GM23338 (cell line): ENCODE results near the gene PHTF1. TPM values are rescaled to one million over a fixed set of nuclear protein-coding genes. Genes with fewer than 3 reads are reported as not detected.

Experiments
- ATAC-seq: fragments of 200-7000 bp; cut with Tn5 transposase; 3 replicates; pipeline ENCODE4 v1.9.1; 2020
- DNase-seq: peaks from one replicate; pipeline ENCODE4 v3.0.0-alpha.2; 2015; ENCODE audit warnings: low spot score
- H2AFZ ChIP-seq: fragments of 200-600 bp; sonication (generic); 2 replicates; pipeline ENCODE4 v1.8.0; 2016; ENCODE audit warnings: antibody characterized with exemption, mild to moderate bottlenecking, moderate library complexity
- H3F3A ChIP-seq: fragments of 200-600 bp; sonication (generic); replicated peaks from 2 replicates; pipeline ENCODE4 v1.8.0; 2017; ENCODE audit warnings: antibody characterized with exemption, mixed run types, low read depth
- H3K27ac ChIP-seq: fragments of 200-600 bp; sonication (generic); 2 replicates; pipeline ENCODE4 v1.6.1; 2016; ENCODE audit warnings: low read depth
- H3K27me3 ChIP-seq: fragments of 200-600 bp; sonication (generic); 2 replicates; pipeline ENCODE4 v1.8.0; 2016; ENCODE audit warnings: mild to moderate bottlenecking, mixed run types, moderate library complexity; ENCODE audit not compliant: insufficient read depth
- H3K36me3 ChIP-seq: fragments of 200-600 bp; sonication (generic); 2 replicates; pipeline ENCODE4 v1.8.0; 2016; ENCODE audit warnings: mild to moderate bottlenecking; ENCODE audit not compliant: insufficient read depth
- H3K4me1 ChIP-seq: fragments of 200-600 bp; sonication (generic); 2 replicates; pipeline ENCODE4 v1.8.0; 2016; ENCODE audit warnings: mild to moderate bottlenecking, moderate library complexity; ENCODE audit not compliant: insufficient read depth
- H3K4me2 ChIP-seq: fragments of 200-600 bp; sonication (generic); 2 replicates; pipeline ENCODE4 v1.7.1; 2017; ENCODE audit warnings: mixed run types
- H3K4me3 ChIP-seq: fragments of 200-600 bp; sonication (generic); 2 replicates; pipeline ENCODE4 v1.6.1; 2016; ENCODE audit warnings: mixed run types
- H3K79me2 ChIP-seq: fragments of 200-600 bp; sonication (generic); replicated peaks from 2 replicates; pipeline ENCODE4 v1.8.0; 2017; ENCODE audit warnings: mild to moderate bottlenecking; ENCODE audit not compliant: insufficient read depth
- H3K9me2 ChIP-seq: fragments of 200-600 bp; sonication (generic); 2 replicates; pipeline ENCODE4 v1.8.0; 2017; ENCODE audit not compliant: insufficient read depth
- H4K20me1 ChIP-seq: fragments of 200-600 bp; sonication (generic); replicated peaks from 2 replicates; pipeline ENCODE4 v1.8.0; 2017; ENCODE audit warnings: mild to moderate bottlenecking; ENCODE audit not compliant: insufficient read depth
- H3K27ac Mint-ChIP-seq: 2 replicates; pipeline ENCODE4 v1.8.0; 2020; ENCODE audit warnings: inconsistent platforms, mild to moderate bottlenecking, moderate library complexity, mixed read lengths
- H3K27me3 Mint-ChIP-seq: 3 replicates; pipeline ENCODE4 v1.8.0; 2022; ENCODE audit warnings: low read depth, mild to moderate bottlenecking, moderate library complexity, mixed read lengths, inconsistent platforms; ENCODE audit not compliant: insufficient read depth, poor library complexity
- H3K36me3 Mint-ChIP-seq: 3 replicates; pipeline ENCODE4 v1.8.0; 2021; ENCODE audit warnings: low read depth, mild to moderate bottlenecking, inconsistent platforms, moderate library complexity, mixed read lengths
- H3K4me1 Mint-ChIP-seq: 3 replicates; pipeline ENCODE4 v1.8.0; 2020; ENCODE audit warnings: mild to moderate bottlenecking, inconsistent platforms, mixed read lengths
- H3K4me3 Mint-ChIP-seq: 3 replicates; pipeline ENCODE4 v1.8.0; 2021; ENCODE audit warnings: moderate library complexity, mild to moderate bottlenecking, inconsistent platforms, mixed read lengths
- H3K9me3 Mint-ChIP-seq: 3 replicates; pipeline ENCODE4 v1.8.0; 2020; ENCODE audit warnings: moderate library complexity, mild to moderate bottlenecking, inconsistent platforms, mixed read lengths
- CREB1 ChIP-seq: fragments of 250-450 bp; sonication (Bioruptor Pico); IDR thresholded peaks from 2 replicates; pipeline ENCODE4 v1.5.0; 2020; ENCODE audit warnings: low read depth, mild to moderate bottlenecking, moderate library complexity
- EZH2 ChIP-seq: fragments of 200-600 bp; sonication (generic); IDR thresholded peaks from one replicate; pipeline ENCODE4 v1.8.0; 2017; ENCODE audit warnings: antibody characterized with exemption, mild to moderate bottlenecking, low read depth; ENCODE audit not compliant: unreplicated experiment
- EZH2phosphoT487 ChIP-seq: fragments of 200-600 bp; sonication (generic); IDR thresholded peaks from one replicate; pipeline ENCODE4 v1.8.1; 2018; ENCODE audit warnings: antibody characterized with exemption; ENCODE audit not compliant: unreplicated experiment
- JUNB ChIP-seq: IDR thresholded peaks from one replicate; pipeline ENCODE4 v1.6.1; 2016; ENCODE audit warnings: antibody characterized with exemption; ENCODE audit not compliant: unreplicated experiment
- NANOG ChIP-seq: IDR thresholded peaks from 2 replicates; pipeline ENCODE4 v1.6.1; 2016; ENCODE audit warnings: antibody characterized with exemption, borderline replicate concordance
- POLR2AphosphoS5 ChIP-seq: IDR thresholded peaks from 2 replicates; pipeline ENCODE4 v1.6.1; 2016; ENCODE audit warnings: antibody characterized with exemption, low read depth
- STAT1 ChIP-seq: IDR thresholded peaks from one replicate; pipeline ENCODE4 v1.6.1; 2016; ENCODE audit warnings: antibody characterized with exemption; ENCODE audit not compliant: unreplicated experiment
- ZNF114 ChIP-seq: fragments of 250-450 bp; sonication (Bioruptor Pico); IDR thresholded peaks from 2 replicates; pipeline ENCODE4 v1.5.0; 2020; ENCODE audit warnings: mild to moderate bottlenecking, moderate library complexity
- ZNF331 ChIP-seq: fragments of 250-450 bp; sonication (Bioruptor Pico); IDR thresholded peaks from 2 replicates; pipeline ENCODE4 v1.5.0; 2020; ENCODE audit warnings: low read depth, mild to moderate bottlenecking, moderate library complexity
- polyA plus RNA-seq: library from polyadenylated mRNA; unstranded; fragments of >200 nt; fragmentation: Nextera tagmentation; extraction: Ambion mirVana; gene quantifications from 2 replicates; pipeline ENCODE4 v1.2.1, GENCODE V29; 2016
- total RNA-seq: library from RNA; depleted of rRNA; stranded (reverse); fragments of >200 nt; shearing (Covaris generic); gene quantifications from 2 replicates; pipeline ENCODE4 v1.2.3, GENCODE V29; 2014
- TF ChIP-seq, protein P1 (sequence below), 2 experiments: fragments of 200-600 bp in 1 of 2; sonication (generic) in 1 of 2; conservative IDR thresholded peaks; 2 replicates each; pipeline versions ENCODE4 v1.5.1 to v1.6.1; 2016 to 2017; ENCODE audit warnings: antibody characterized with exemption in 2 of 2, low read depth in 2 of 2, mild to moderate bottlenecking in 2 of 2, moderate library complexity in 1 of 2
- TF ChIP-seq, protein P2 (sequence below): IDR thresholded peaks from one replicate; pipeline ENCODE4 v1.6.1; 2018; ENCODE audit warnings: antibody characterized with exemption; ENCODE audit not compliant: unreplicated experiment
- TF ChIP-seq, protein P3 (sequence below): fragments of 250-450 bp; sonication (Bioruptor Pico); IDR thresholded peaks from 2 replicates; pipeline ENCODE4 v1.5.0; 2020; ENCODE audit warnings: mild to moderate bottlenecking, moderate library complexity
- TF ChIP-seq, protein P4 (sequence below): IDR thresholded peaks from 2 replicates; pipeline ENCODE4 v1.6.1; 2016; ENCODE audit warnings: antibody characterized with exemption

Gene PHTF1
- total and polyA plus RNA-seq, 2 experiments from 2014 or later: 19.1 to 21.6 TPM

DNA sequence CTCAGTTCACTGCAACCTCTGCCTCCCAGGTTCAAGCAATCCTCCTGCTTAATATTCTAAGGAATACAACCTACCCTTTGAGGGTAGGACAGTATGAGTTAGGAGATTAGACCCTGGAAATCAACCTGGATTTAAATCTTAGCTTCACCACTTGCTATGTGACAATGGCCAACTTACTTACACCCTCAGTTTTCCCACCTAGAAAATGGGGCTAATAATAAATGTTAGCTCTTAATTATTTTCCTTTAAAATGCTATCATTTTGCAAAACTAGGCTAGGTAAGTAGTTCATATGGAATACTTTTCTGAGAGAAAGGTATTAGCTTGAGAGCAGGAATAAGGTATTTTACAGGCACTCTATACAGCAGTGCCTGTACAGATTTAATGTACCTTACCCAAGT lies 110.8 kb downstream of the PHTF1 start:
- Histone ChIP-seq H3K4me2 (no peak overlapping the region), H4K20me1 (no peaks in the 10 kb centered on the region), H3K4me3 (no peak overlapping the region), H3K27me3 (no peaks in the 10 kb centered on the region), H3K27ac (no peak overlapping the region), H3K36me3 (no peaks in the 10 kb centered on the region), H3F3A (no peaks in the 10 kb centered on the region), H2AFZ (no peak overlapping the region), H3K9me2 (no peaks in the 10 kb centered on the region), H3K79me2 (no peaks in the 10 kb centered on the region), H3K4me1 (no peaks in the 10 kb centered on the region)
- ATAC-seq: no peak
- Mint-ChIP-seq H3K36me3 (no peaks in the 10 kb centered on the region), H3K9me3 (no peaks in the 10 kb centered on the region), H3K27ac (no peak overlapping the region), H3K27me3 (no peaks in the 10 kb centered on the region), H3K4me3 (no peak overlapping the region), H3K4me1 (no peaks in the 10 kb centered on the region)
- TF ChIP-seq ZNF331 (CRISPR knock-in tag) (no peak), NANOG (no peak), POLR2AphosphoS5 (no peak), ZNF114 (CRISPR knock-in tag) (no peak), STAT1 (no peak), JUNB (no peak), CREB1 (no peak), EZH2 (no peak), EZH2phosphoT487 (no peak)
- TF ChIP-seq, protein P1, sequence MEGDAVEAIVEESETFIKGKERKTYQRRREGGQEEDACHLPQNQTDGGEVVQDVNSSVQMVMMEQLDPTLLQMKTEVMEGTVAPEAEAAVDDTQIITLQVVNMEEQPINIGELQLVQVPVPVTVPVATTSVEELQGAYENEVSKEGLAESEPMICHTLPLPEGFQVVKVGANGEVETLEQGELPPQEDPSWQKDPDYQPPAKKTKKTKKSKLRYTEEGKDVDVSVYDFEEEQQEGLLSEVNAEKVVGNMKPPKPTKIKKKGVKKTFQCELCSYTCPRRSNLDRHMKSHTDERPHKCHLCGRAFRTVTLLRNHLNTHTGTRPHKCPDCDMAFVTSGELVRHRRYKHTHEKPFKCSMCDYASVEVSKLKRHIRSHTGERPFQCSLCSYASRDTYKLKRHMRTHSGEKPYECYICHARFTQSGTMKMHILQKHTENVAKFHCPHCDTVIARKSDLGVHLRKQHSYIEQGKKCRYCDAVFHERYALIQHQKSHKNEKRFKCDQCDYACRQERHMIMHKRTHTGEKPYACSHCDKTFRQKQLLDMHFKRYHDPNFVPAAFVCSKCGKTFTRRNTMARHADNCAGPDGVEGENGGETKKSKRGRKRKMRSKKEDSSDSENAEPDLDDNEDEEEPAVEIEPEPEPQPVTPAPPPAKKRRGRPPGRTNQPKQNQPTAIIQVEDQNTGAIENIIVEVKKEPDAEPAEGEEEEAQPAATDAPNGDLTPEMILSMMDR (conservative IDR thresholded peaks at IDR 0.05; ENCODE audit: low read depth in 2 of 2): no peak
- TF ChIP-seq, protein P2, sequence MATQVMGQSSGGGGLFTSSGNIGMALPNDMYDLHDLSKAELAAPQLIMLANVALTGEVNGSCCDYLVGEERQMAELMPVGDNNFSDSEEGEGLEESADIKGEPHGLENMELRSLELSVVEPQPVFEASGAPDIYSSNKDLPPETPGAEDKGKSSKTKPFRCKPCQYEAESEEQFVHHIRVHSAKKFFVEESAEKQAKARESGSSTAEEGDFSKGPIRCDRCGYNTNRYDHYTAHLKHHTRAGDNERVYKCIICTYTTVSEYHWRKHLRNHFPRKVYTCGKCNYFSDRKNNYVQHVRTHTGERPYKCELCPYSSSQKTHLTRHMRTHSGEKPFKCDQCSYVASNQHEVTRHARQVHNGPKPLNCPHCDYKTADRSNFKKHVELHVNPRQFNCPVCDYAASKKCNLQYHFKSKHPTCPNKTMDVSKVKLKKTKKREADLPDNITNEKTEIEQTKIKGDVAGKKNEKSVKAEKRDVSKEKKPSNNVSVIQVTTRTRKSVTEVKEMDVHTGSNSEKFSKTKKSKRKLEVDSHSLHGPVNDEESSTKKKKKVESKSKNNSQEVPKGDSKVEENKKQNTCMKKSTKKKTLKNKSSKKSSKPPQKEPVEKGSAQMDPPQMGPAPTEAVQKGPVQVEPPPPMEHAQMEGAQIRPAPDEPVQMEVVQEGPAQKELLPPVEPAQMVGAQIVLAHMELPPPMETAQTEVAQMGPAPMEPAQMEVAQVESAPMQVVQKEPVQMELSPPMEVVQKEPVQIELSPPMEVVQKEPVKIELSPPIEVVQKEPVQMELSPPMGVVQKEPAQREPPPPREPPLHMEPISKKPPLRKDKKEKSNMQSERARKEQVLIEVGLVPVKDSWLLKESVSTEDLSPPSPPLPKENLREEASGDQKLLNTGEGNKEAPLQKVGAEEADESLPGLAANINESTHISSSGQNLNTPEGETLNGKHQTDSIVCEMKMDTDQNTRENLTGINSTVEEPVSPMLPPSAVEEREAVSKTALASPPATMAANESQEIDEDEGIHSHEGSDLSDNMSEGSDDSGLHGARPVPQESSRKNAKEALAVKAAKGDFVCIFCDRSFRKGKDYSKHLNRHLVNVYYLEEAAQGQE: no peak
- TF ChIP-seq, protein P3, sequence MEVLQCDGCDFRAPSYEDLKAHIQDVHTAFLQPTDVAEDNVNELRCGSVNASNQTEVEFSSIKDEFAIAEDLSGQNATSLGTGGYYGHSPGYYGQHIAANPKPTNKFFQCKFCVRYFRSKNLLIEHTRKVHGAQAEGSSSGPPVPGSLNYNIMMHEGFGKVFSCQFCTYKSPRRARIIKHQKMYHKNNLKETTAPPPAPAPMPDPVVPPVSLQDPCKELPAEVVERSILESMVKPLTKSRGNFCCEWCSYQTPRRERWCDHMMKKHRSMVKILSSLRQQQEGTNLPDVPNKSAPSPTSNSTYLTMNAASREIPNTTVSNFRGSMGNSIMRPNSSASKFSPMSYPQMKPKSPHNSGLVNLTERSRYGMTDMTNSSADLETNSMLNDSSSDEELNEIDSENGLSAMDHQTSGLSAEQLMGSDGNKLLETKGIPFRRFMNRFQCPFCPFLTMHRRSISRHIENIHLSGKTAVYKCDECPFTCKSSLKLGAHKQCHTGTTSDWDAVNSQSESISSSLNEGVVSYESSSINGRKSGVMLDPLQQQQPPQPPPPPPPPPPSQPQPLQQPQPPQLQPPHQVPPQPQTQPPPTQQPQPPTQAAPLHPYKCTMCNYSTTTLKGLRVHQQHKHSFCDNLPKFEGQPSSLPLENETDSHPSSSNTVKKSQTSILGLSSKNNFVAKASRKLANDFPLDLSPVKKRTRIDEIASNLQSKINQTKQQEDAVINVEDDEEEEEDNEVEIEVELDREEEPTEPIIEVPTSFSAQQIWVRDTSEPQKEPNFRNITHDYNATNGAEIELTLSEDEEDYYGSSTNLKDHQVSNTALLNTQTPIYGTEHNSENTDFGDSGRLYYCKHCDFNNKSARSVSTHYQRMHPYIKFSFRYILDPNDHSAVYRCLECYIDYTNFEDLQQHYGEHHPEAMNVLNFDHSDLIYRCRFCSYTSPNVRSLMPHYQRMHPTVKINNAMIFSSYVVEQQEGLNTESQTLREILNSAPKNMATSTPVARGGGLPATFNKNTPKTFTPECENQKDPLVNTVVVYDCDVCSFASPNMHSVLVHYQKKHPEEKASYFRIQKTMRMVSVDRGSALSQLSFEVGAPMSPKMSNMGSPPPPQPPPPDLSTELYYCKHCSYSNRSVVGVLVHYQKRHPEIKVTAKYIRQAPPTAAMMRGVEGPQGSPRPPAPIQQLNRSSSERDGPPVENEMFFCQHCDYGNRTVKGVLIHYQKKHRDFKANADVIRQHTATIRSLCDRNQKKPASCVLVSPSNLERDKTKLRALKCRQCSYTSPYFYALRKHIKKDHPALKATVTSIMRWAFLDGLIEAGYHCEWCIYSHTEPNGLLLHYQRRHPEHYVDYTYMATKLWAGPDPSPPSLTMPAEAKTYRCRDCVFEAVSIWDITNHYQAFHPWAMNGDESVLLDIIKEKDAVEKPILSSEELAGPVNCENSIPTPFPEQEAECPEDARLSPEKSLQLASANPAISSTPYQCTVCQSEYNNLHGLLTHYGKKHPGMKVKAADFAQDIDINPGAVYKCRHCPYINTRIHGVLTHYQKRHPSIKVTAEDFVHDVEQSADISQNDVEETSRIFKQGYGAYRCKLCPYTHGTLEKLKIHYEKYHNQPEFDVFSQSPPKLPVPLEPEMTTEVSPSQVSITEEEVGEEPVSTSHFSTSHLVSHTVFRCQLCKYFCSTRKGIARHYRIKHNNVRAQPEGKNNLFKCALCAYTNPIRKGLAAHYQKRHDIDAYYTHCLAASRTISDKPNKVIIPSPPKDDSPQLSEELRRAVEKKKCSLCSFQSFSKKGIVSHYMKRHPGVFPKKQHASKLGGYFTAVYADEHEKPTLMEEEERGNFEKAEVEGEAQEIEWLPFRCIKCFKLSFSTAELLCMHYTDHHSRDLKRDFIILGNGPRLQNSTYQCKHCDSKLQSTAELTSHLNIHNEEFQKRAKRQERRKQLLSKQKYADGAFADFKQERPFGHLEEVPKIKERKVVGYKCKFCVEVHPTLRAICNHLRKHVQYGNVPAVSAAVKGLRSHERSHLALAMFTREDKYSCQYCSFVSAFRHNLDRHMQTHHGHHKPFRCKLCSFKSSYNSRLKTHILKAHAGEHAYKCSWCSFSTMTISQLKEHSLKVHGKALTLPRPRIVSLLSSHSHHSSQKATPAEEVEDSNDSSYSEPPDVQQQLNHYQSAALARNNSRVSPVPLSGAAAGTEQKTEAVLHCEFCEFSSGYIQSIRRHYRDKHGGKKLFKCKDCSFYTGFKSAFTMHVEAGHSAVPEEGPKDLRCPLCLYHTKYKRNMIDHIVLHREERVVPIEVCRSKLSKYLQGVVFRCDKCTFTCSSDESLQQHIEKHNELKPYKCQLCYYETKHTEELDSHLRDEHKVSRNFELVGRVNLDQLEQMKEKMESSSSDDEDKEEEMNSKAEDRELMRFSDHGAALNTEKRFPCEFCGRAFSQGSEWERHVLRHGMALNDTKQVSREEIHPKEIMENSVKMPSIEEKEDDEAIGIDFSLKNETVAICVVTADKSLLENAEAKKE: no peak
- TF ChIP-seq, protein P4, sequence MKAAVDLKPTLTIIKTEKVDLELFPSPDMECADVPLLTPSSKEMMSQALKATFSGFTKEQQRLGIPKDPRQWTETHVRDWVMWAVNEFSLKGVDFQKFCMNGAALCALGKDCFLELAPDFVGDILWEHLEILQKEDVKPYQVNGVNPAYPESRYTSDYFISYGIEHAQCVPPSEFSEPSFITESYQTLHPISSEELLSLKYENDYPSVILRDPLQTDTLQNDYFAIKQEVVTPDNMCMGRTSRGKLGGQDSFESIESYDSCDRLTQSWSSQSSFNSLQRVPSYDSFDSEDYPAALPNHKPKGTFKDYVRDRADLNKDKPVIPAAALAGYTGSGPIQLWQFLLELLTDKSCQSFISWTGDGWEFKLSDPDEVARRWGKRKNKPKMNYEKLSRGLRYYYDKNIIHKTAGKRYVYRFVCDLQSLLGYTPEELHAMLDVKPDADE: no peak
- no peak for DNase-seq
